Mucosa of descending colon (tissue), 3 donors: ENCODE results near the gene KDR. TPM values are rescaled to one million over a fixed set of nuclear protein-coding genes. Genes with fewer than 3 reads are reported as not detected.

ENCODE experiments used
- ATAC-seq: fragments of 200-7000 bp; cut with Tn5 transposase; one replicate; pipeline ENCODE4 v1.9.1; 2020; ENCODE audit warnings: mild to moderate bottlenecking, moderate library complexity
- DNase-seq, 3 donors: peaks; one replicate each; pipeline ENCODE4 v3.0.0-alpha.2; 2020
- H3K36me3 ChIP-seq: fragments of 200-600 bp; one replicate; pipeline ENCODE4 v1.8.0; 2021; ENCODE audit warnings: low read depth, mild to moderate bottlenecking
- H3K4me1 ChIP-seq: fragments of 200-600 bp; one replicate; pipeline ENCODE4 v1.8.0; 2021; ENCODE audit warnings: low read depth, mild to moderate bottlenecking
- H3K4me3 ChIP-seq: fragments of 200-600 bp; one replicate; pipeline ENCODE4 v1.8.0; 2021; ENCODE audit warnings: mild to moderate bottlenecking
- H3K9me3 ChIP-seq: fragments of 200-600 bp; one replicate; pipeline ENCODE4 v1.8.0; 2021; ENCODE audit warnings: mild to moderate bottlenecking
- intact Hi-C, 2 donors: fragments of 100-400 bp; cut with DNase I in 1 of 2; cut with micrococcal nuclease in 1 of 2; formaldehyde crosslinking; loops; one replicate each; pipeline versions ENCODE4 v1.11.0 to v1.11.1; 2022; cut with DNase I, micrococcal nuclease
- total RNA-seq, 3 donors: library from RNA; stranded (reverse); fragmentation: NEBNext Ultra II Directional in 2 of 3; extraction: Animal tissue kit (Norgen Biotek cat#: 25700) in 2 of 3; gene quantifications; one replicate each; pipeline versions ENCODE4 v1.2.1 to v1.2.4, GENCODE V29; 2021 to 2023
- TF ChIP-seq, protein P1 (sequence below): fragments of 200-600 bp; IDR thresholded peaks from one replicate; pipeline ENCODE4 v1.8.0; 2022; ENCODE audit warnings: antibody characterized with exemption, mild to moderate bottlenecking
- donor health status: DM: no; HTN: no; CAD: no; lungs with moderate emphysema.
- donor health status: DM: no; HTN: no; CAD: no.
- donor health status: DM: no; HTN: yes; CAD: no.

Gene KDR
- total RNA-seq, 3 donors from 2014 or later: 2.4 to 5.8 (median 5.1) TPM

DNA sequence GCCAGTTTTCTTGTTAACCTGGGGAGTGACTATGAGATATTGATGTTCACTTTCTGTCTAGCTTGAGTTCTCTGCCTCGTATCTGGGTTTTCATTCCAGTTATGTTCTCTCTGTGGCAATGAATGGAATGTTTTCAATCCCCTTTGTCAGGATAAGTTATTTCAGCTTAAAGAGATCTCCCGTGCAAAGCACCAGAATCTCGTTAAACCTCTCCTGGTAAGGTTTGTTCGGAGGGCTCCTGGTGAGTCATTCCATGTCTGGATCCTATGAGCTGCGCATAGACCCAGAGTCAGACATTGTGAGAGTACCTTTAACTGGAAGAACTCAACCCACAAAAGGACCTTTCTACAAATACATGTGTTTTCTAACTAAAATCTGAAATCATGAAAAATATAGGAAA, 51.0 kb downstream of the KDR start:
- intact Hi-C loops: no loop called here

DNA sequence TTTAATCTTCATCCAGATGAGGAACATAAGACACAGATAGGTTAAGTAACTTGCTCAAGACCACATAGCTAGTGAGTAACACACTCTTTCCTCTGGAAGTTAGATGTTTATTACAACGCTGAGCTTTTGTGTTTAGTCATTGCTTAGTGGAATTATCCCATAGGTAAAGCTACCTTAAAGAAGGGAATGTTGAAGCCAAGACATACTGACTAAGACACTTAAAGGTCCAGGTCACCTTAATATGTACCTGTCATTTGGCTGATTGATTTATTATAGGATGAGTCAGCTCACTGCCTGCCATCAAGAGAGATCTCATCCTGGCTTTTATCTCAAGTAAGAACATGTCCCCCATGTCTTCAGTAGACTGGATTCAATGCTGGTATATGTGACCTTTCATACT, 53.4 kb downstream of the KDR start:
- Histone ChIP-seq H3K4me3 (no peak overlapping the region), H3K36me3 (no peaks in the 10 kb centered on the region), H3K4me1 (no peaks in the 10 kb centered on the region), H3K9me3 (no peaks in the 10 kb centered on the region)
- DNase-seq (no peak), ATAC-seq (no peak)
- intact Hi-C loops: no loop called here
- TF ChIP-seq, protein P1, sequence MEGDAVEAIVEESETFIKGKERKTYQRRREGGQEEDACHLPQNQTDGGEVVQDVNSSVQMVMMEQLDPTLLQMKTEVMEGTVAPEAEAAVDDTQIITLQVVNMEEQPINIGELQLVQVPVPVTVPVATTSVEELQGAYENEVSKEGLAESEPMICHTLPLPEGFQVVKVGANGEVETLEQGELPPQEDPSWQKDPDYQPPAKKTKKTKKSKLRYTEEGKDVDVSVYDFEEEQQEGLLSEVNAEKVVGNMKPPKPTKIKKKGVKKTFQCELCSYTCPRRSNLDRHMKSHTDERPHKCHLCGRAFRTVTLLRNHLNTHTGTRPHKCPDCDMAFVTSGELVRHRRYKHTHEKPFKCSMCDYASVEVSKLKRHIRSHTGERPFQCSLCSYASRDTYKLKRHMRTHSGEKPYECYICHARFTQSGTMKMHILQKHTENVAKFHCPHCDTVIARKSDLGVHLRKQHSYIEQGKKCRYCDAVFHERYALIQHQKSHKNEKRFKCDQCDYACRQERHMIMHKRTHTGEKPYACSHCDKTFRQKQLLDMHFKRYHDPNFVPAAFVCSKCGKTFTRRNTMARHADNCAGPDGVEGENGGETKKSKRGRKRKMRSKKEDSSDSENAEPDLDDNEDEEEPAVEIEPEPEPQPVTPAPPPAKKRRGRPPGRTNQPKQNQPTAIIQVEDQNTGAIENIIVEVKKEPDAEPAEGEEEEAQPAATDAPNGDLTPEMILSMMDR: no peak

More for the DNA sequence above, 51.0 kb downstream of the KDR start:
- TF ChIP-seq, protein P1: no peak
- DNase-seq (no peak), ATAC-seq (no peak)
- H3K36me3 ChIP-seq: no peaks in the 10 kb centered on the region
- no peaks in the 10 kb centered on the region for H3K9me3 ChIP-seq
- no peaks in the 10 kb centered on the region for H3K4me1 ChIP-seq
- no peak overlapping the region for H3K4me3 ChIP-seq

DNA sequence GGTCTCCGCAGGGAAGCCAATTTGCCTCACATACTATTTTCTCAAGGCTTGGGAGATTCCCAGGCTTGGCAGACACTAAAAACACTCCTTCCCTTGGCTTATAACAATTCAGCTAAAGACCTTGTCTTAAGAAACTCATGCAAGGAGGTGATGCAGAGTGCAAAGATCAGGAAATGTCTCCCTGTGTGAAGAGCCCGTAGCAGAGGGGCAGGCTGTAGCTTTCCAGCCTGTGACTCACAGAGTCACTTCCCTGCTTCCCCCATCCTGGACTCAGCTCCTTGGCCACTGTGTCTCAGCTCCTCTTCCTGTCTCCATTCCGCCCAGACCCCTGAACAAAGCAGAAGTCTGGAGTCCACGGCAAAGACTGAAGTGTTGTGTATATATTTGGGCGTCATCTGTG, 56.1 kb downstream of the KDR start:
- no peaks in the 10 kb centered on the region for H3K4me1 ChIP-seq
- no peaks in the 10 kb centered on the region for H3K9me3 ChIP-seq
- no peaks in the 10 kb centered on the region for H3K36me3 ChIP-seq
- no peak overlapping the region for H3K4me3 ChIP-seq
- TF ChIP-seq, protein P1: no peak
- ATAC-seq (no peak), DNase-seq (no peak)
- intact Hi-C loops: no loop called here

DNA sequence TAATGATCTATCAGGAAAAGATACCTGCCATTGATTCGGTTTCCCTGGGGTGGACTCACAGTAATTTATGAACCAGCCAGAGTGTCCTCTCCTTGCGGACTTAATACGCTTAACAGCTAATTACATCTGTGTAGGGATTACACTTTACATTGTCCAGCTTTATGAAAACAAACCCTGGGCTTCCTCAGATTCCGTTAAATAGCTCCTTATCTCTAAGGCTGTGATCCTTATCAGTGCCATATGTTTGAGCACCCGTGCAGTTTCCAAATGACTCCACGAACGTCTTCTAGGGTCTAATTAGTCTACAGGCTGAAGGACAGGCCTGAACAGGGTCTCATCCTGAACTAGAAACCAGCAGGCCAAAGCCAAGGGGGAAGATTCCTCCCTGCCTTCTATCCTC, 56.9 kb downstream of the KDR start:
- no peaks in the 10 kb centered on the region for H3K9me3 ChIP-seq
- DNase-seq (no peak), ATAC-seq (no peak)
- no peaks in the 10 kb centered on the region for H3K36me3 ChIP-seq
- no peaks in the 10 kb centered on the region for H3K4me1 ChIP-seq
- TF ChIP-seq, protein P1: no peak
- intact Hi-C loops: no loop called here
- no peak overlapping the region for H3K4me3 ChIP-seq

DNA sequence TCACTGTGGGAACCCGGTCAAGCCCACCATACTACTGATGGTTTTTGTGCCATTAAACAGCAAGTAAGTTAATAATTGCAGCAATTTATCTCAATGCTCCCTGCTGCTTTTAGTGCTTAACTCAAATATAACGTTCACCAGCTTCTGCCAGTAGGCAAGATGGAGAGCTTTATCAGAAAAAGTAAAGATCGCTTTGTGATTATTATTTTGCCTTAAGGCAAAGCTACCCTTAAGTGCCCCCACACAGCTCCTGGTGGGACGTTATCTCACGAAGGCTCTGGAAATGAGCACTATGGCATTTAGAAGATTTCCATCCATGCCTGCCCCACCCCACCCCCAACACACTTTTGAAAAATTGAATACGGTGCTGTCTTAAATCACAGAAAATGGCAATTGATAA, 59.4 kb downstream of the KDR start:
- H3K4me1 ChIP-seq: no peaks in the 10 kb centered on the region
- H3K36me3 ChIP-seq: no peaks in the 10 kb centered on the region
- intact Hi-C loops: no loop called here
- no peaks in the 10 kb centered on the region for H3K9me3 ChIP-seq
- ATAC-seq: no peak
- TF ChIP-seq, protein P1: no peak
- no peak overlapping the region for H3K4me3 ChIP-seq
- no peak for DNase-seq

DNA sequence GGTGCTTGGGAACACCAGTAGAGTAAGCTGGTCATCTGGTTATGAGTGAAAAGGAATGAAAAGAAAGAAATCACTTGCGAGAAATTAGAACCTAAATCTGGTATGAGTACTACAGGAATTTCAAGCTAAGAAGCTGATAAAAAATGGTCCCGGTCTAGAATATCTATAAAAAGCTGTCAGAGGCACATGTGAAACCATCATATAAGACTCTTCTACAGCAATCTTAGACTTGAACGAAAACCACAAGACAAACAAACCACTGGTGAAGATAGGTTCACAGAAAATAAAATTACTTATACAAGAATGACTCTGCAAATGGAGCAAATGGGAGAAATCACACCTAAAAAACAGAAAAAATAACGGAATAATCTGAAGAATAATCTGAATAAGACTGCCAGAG, 69.9 kb downstream of the KDR start:
- Histone ChIP-seq H3K36me3 (no peaks in the 10 kb centered on the region), H3K4me1 (no peaks in the 10 kb centered on the region), H3K4me3 (no peak overlapping the region), H3K9me3 (no peaks in the 10 kb centered on the region)
- intact Hi-C loops: no loop called here
- TF ChIP-seq, protein P1: no peak
- DNase-seq (no peak), ATAC-seq (no peak)
